SKM-1 (cell line): Measurements from ENCODE around the gene VCY.
"Not testable (repeated sequence)": the region's sequence is repeated elsewhere in the genome, so short reads cannot be mapped to it uniquely, and the experiment has no call there.

Experiments used
- DNase-seq: peaks from one replicate; lab custom pipeline; 2025; ENCODE audit not compliant: unreplicated experiment; lab: John Stamatoyannopoulos, UW

The VCY gene

GRCh38 chrY:13986373-13986772, at the start of gene VCY:
VCY (minus strand) TSS chrY:13986473; CDS start chrY:13986440, 33 bp downstream.
- not testable (repeated sequence) for DNase-seq

GRCh38 chrY:14030395-14030794, 44.1 kb upstream of the VCY start:
- DNase-seq, result not testable (repeated sequence)

DNA sequence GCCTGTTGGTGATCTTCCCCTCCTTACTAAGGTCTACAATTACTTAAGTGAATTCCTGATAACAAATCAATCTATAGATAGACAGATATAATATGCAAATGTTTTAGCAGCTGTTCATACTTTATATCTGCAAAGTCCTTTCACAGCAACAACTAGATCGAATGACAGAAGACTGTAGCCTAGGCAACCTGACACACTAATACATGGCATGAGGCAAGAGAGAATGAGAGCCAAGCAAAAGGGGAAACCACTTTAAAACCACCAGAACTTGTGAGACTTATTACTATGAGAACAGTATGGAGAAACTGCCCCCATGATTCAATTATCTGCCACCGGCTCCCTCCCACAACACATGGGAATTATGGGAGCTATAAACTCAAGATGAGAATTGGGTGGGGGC, 25.6 kb upstream of the VCY start:
- DNase-seq, result not testable (repeated sequence)

DNA sequence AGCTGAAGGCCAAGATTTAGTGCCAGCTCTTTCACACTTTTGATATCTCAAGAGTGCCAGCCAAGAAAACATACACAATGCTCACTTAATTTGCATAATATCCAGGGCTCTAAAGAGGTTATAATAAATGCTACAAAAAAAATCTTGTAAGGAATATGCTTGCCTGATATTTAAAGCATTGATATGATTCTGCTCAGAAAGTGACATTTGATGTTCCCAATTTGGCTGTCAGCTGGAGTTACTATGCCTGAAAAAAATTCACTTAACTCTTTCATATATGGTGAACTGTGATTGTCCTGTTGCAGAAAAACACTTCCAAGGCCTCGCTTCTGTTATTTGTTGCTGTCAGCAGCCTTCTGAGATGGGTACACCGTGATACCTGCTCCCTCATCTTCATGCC, 43.9 kb downstream of the VCY start:
- not testable (repeated sequence) for DNase-seq
